GM20000 (cell line): ENCODE measurements around the gene GRK1.

Source experiments
- DNase-seq: peaks from one replicate; pipeline ENCODE4 v3.0.0; 2012; ENCODE audit warnings: low spot score
- TF ChIP-seq, protein P1 (sequence below): IDR thresholded peaks from 2 replicates; pipeline ENCODE4 v1.5.1; 2012; ENCODE audit warnings: mild to moderate bottlenecking, control low read depth; ENCODE audit errors: extremely low read depth, missing control alignments

Gene GRK1

DNA sequence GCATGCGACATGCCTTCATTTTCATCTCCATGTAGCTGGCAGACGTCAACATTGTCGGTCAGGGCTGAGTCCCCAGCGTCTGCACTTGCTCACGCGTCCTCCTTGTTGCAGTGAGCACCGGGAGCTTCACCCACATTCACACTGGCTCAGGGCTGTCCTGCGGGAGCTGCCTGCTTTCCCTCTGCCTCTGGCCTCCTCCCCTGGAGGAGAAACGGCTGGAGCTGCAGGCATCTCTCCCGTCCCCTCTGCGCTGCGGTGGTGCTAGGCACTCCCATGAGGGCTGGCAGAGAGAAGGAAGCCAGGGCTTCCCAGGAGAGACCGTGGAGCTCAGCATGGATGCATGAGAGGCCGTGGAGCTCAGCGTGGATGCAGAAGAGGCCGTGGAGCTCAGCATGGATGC, 73.6 kb downstream of the GRK1 start:
- TF ChIP-seq, protein P1, sequence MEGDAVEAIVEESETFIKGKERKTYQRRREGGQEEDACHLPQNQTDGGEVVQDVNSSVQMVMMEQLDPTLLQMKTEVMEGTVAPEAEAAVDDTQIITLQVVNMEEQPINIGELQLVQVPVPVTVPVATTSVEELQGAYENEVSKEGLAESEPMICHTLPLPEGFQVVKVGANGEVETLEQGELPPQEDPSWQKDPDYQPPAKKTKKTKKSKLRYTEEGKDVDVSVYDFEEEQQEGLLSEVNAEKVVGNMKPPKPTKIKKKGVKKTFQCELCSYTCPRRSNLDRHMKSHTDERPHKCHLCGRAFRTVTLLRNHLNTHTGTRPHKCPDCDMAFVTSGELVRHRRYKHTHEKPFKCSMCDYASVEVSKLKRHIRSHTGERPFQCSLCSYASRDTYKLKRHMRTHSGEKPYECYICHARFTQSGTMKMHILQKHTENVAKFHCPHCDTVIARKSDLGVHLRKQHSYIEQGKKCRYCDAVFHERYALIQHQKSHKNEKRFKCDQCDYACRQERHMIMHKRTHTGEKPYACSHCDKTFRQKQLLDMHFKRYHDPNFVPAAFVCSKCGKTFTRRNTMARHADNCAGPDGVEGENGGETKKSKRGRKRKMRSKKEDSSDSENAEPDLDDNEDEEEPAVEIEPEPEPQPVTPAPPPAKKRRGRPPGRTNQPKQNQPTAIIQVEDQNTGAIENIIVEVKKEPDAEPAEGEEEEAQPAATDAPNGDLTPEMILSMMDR, result no peak
- no peak for DNase-seq

DNA sequence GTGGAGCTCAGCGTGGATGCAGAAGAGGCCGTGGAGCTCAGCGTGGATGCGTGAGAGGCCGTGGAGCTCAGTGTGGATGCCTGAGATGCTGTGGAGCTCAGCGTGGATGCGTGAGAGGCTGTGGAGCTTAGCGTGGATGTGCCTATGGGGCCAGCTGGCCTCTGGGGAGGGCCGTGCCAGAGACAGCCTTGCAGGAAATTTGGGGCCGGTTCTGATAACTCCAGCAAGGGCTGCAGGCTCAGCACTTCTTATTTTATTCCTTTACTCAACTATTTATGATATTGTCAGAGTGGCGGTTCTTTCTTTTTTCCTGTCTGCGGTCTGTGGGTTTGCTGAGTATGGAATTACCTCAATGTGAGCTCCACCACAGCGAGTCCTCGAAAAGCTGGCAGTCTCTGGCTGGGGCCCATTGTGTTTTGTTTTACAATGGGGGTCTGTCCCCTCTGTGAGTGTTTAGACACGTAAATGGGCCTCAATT, 74.2 kb downstream of the GRK1 start:
- TF ChIP-seq, protein P1, result no peak
- no peak for DNase-seq

DNA sequence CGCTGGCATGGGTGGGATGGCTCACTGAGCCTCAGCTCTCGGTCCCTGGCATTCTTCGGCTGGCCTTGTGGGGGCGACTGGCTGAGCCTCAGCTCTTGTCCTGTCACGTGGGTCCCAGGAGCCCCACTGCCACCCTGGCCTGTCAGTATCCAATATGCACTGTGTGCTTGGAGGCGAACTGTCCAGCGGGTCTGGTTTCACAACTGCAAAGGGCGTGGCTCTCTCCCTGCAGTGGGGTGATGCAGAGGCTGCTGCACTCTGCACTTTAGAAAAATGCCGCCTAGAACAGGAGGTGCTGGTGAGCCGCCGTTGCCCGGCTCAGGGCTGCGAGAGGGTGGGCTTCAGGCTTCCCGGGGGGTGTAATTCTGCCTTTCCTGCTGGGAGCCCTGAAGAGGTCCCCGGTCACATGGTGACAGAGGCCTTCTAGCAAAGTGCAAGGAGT, 75.0 kb downstream of the GRK1 start:
- no peak for DNase-seq
- TF ChIP-seq, protein P1, result no peak

DNA sequence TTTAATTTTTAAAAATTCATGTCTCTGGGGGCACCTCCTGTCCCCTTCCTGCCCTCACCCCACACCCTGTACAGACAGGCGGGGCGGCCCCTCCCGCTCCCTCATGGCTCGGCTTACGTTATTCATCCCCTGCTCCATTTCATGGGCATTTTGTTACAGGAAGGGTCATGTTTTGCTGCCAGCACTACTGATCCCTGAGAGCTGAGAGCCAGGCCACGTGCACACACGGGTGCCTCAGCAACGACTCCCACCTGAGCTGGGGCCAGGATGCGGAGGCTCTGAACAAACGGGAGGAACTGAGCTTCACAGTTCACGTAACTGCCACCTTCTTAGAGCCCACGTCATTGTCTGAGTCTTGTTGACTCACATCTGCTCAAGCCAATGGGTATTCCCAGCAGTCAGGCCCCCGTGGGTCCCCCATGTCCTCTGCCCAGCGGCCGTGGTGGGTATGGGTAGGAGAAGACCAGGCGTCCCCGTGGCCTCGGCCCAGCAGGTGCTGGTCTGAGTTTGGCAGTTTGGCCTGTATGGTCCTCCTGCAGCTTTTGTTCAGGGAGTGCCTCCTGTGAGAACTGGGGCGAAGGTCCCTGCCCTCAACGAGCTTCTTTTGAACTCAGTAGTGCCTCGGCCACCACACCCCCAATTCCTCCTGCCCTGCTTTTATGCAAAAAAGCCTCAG, 75.6 kb downstream of the GRK1 start:
- TF ChIP-seq, protein P1, result no peak
- no peak for DNase-seq

DNA sequence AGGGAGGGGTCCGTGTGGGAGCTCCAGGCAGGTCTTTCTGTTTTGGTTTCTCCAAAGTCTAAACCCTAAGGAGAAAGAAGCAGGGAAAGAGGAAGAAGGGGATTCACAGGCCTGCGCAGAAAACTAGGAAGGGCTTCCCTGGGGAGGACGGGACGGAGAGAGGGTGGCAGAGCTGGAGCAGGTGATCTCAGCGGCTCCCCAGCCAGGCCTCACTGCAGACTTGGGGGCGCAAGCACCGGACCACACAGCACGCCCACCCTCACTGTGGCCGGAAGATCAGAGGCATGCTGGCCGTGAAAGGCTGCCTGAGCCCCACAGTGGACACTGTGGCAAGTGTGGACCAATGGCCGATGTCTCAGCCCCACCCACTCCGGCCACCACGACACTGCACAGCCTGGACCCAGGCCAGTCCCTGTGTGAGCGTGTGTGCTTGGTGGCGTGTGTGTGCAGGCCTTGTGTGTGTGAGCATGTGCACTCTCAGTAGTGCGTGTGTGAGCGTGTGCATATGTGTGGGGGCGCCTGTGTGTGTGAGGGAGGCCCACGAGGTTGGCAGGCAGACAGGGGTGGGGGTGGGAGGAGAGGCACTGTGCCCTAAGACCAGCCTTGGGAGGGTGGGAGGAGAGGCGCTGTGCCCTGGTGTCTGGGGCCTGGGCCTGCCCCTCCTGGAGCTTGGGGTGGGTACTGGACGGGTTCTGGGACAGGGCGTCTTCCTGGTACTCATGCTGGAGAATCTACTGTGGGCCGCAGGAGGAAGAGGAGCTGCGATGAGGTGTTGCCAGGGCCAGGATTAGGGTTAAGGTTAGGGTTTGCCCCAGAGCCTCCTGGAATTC, 76.6 kb downstream of the GRK1 start:
- DNase-seq, result no peak
- TF ChIP-seq, protein P1, result no peak

DNA sequence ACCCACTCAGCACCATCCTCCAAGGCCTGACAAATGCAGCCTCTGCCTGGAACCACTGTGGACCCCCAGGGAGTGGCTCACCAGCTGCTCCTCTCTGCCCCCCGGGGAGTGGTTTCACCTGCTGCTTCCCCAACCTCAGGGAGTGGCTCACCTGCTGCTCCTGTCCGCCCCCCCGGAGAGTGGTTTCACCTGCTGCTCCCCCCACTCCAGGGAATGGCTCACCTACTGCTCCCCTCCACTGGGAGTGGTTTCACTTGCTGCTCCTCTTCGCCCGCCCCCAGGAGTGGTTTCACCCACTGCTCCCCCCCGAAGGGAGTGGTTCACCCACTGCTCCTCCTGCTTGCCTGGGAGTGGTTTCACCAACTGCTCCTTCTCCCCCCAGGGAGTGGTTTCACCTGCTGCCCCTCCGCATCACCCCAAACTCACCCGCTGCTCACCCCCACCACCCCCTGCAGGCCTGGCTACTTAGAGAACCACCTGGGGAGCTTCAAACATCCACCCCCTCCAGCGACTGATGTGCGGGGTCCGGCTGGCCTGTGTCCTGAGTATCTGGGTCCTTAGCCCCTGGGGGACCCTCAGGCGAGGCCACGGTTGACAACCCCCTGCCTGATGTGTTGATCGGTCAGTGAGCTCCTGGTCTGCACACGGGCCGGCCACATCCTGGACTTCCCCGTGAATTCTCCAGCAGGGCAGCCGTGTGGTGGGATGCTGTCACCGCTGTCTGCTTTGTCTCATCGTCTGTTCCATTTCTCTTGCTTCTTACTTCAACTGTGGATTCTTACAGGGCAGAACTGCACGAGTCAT, 77.4 kb downstream of the GRK1 start:
- TF ChIP-seq, protein P1, result no peak
- no peak for DNase-seq
